Ureter (tissue), 1 donor: Measurements from ENCODE around the gene FALEC. TPM values are rescaled to one million over a fixed set of nuclear protein-coding genes. Genes with fewer than 3 reads are reported as not detected.
"Not testable (repeated sequence)": the region's sequence is repeated elsewhere in the genome, so short reads cannot be mapped to it uniquely, and the experiment has no call there.

Experiments
- DNase-seq: peaks from one replicate; pipeline ENCODE4 v3.0.0-alpha.2; 2020; ENCODE audit warnings: low spot score
- total RNA-seq: library from RNA; stranded (reverse); gene quantifications from one replicate; pipeline ENCODE4 v1.2.4, GENCODE V29; 2023
- donor health status: DM: yes; HTN: yes; CAD: no.

The FALEC gene
- total RNA-seq, 1 donor from 2014 or later, result not detected

GRCh38 chr1:150558761-150559655, 43.5 kb downstream of the FALEC start:
- DNase-seq, result no peak

DNA sequence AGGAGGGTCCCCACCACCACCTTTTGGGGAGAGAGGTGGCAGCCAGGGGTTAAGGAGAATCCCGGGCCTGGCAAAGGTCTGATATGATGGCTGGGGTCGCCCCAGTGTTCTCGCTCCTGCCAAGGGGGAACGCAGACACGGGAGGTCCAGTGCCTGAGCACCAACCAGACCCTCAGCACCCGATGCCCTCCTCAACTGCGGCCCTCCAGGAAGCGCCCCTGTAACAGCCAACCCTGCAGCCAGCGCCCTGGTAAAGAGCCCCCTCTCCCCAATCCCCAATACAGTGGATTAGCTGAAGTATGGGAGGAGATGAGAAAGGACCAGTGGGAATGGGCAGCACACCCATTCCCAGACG, 44.1 kb downstream of the FALEC start:
- DNase-seq, result no peak

DNA sequence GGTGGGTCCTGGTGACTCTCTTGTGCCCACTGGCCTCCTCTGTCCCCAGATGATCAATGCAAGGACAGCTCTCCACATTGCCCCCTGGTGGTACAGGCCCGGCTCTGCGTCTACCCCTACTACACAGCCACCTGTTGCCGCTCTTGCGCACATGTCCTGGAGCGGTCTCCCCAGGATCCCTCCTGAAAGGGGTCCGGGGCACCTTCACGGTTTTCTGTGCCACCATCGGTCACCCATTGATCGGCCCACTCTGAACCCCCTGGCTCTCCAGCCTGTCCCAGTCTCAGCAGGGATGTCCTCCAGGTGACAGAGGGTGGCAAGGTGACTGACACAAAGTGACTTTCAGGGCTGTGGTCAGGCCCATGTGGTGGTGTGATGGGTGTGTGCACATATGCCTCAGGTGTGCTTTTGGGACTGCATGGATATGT, 44.5 kb downstream of the FALEC start:
- DNase-seq, result peak; percentile 86

DNA sequence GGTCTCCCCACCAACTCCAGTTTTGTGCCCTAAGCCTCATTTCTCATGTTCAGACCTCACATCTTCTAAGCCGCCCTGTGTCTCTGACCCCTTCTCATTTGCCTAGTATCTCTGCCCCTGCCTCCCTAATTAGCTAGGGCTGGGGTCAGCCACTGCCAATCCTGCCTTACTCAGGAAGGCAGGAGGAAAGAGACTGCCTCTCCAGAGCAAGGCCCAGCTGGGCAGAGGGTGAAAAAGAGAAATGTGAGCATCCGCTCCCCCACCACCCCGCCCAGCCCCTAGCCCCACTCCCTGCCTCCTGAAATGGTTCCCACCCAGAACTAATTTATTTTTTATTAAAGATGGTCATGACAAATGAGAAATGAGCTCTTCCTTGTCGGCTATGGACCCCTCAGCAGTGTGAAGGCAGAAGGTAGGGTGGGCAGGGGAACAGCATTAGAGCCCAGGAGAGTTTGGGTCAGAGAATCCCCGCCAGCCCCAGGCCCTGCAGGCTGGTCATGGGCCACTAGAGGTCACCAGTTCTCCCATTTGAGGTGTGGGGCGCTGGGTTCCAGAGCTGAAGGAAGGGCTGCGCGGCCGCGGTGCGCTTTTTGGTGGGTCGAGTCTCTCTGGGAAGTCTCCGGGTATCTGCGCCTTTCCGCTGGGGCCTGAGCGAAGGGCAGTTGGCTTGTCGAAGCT, 45.2 kb downstream of the FALEC start:
- peak; percentile 93 for DNase-seq

GRCh38 chr1:150561254-150561973, 45.9 kb downstream of the FALEC start:
- peak; percentile 96 for DNase-seq

- DNase-seq, result peak; percentile 96
These were observed 46.5 kb downstream of the FALEC start for GRCh38 chr1:150561974-150562445.

- DNase-seq, result peak; percentile 61
These were observed 47.1 kb downstream of the FALEC start for GRCh38 chr1:150562446-150563339.

DNA sequence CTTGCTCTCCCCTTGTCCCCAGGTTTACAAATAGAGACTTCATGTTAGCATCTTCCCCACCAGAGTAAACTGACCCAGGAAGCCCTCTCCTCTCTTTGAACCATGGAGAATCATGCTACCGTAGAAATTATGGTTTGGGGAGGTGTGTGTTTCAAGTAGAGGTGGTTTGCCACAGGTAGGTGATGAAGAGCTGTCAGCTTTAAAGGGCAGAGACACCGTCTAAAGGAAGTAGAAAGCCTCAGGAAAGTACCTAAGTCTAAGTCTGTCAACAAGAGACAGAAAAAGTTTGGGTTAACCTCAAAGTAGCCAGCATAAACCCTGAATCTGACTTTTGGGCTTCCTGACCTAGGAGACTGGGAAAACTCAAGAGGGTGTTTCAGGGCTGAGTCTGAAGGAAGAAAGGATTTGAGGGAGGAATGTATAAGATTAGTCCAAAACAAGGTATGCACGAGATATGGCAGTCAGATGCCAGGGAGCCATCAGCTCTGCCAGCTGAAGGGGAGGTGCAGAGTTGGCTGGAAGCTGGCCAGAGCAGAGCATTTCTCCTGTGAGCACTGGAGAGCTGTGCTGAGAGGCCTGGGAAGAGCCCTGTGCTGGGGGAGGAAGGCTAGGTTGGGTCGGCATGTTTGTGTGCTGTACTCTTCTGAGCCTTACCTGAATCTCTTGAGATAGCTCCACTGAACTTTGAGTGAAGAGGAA, 47.9 kb downstream of the FALEC start:
- DNase-seq, result peak; percentile 65

DNA sequence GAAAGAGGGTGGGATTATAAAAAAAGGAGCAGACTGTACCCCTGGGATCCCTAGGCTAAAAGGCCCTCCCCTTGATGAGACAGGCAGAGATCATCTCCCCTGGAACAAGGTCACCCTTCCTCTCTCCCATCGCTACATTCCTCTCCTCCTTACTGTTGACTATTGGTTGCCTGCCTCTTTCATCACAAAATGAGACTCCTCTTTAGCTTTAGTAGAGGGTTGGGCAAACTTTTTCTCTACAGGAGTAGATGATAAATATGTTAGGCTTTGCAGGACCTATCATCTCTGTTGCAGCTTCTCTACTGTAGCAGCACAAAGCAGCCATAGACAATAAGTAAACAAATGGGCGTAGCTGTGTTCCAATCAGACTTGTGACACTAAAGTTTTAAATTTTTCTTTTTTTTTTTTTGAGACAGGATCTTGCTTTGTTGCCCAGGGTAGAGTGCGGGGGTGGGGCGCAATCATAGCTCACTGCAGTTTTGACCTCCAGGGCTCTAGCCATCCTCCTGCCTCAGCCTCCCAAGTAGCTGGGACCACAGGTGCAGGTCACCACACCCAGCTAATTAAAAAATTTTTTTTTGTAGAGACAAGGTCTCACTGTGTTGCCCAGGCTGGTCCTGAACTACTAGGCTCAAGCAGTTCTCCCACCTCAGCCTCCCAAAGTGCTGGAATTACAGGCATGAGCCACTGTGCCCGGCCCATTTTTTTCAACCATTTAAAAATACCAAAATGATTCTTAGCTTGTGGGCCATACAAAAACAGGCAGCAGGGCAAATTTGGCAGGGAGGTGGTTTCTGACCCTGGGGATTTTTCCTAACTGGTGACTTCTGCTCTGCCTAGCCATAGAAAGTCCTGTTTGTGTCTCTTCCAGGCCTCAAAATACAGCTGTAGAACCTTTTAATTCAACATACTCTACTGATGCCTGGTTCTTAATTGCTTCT, 48.8 kb downstream of the FALEC start:
- DNase-seq, result no peak

DNA sequence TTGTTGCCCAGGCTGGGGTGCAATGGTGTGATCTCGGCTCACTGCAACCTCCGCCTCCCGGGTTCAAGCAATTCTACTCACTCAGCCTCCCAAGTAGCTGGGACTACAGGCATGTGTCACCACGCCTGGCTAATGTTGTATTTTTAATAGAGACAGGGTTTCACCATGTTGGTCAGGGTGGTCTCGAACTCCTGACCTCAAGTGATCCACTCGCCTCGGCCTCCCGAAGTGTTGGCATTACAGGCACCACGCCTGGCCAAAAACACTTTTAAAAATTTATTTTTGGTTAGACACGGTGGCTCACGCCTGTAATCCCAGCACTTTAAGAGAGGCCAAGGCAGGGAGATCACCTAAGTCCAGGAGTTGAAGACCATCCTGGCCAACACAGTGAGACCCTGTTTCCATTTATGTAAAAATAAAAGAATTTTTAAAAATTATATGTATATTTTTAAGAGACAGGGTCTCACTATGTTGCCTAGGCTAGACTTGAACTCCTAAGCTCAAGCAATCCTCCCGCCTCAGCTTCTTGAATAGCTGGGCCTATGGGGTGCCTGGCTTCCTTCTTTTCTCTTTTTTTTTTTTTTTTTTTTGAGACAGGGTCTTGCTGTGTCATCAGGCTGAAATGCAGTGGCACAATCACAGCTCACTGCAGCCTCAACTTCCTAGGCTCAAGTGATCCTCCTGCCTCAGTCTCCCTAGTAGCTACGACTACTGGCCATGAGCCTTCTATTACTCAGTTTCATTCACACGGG, 49.9 kb downstream of the FALEC start:
- DNase-seq, result not testable (repeated sequence)

GRCh38 chr1:150566589-150567340, 51.2 kb downstream of the FALEC start:
- DNase-seq, result no peak

DNA sequence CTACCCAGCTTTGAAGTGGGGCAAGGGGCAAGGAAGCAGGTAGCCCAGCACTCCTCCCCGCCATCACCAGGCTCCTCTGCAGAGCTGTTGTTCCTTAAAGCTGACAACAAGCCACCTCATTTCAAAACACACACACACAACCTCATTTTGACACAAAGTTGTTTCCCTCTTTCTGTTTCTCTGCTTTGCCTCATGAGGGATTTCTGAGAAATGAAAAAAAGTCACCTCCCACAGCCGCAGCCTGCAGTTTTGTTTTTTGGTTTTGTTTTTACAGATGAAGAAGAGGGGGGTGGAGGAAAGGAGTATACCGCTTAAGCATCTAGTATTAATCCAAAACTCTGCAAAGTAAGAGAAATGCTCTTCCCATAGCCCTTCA, 51.8 kb downstream of the FALEC start:
- DNase-seq, result no peak

DNA sequence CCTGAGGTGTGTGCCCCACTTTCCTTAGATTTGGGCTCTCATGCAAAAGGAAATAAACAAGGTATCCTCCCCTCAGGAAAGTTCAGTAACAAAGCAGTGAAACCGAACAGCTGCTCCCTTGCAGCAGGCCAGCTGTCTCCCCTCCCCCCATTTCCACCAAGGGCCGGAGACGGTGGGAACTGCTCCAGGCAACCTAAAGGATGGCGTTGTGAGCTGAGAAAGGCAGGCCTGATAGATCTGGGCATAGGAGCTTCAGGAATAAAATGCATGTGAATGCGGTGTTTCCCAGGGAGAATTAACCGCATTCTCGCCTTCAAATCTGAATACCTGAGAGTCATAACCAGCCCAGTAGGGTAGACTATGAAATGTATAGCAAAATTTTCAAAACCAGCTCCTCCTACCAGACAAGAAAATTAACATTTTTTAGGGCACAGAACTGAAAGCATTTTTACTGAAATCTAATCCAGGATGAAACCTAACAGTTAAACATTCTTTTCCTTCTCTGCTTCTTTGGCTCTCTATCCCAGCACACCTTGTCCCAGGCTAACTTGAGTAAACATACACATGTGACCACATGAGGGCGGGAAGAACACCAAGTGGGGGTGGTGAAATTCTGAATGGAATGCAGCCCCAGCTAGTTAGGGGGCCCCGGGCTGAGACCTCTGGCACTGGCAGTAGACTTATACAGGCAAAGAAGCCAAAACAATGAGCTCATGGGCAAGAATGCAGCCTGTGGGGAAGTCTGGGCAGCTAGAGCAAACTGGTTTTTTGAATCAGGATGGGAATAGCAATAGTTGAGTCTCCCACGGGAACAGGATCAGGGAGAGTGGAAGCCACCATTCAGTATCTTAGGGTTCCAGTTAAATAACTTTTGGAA, 52.4 kb downstream of the FALEC start:
- peak; percentile 93 for DNase-seq

DNA sequence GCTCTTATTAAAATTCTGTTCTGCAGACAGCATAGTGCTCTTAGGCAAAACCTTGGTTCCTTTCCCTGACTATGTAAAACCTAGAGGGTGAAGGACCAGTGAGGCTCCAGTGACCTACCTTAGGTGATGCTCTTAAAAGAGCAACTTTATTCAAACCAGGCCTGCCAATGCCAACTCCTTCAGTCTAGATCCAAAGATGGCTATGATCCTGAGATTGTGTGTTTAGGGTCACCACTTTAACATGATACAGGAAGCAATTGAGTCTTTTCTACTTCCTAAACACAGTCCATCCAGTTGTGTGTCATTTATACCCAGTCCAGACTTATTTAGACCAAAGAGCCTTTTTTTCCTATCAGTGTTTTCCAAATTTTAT, 53.0 kb downstream of the FALEC start:
- no peak for DNase-seq

- no peak for DNase-seq
These were observed 57.5 kb downstream of the FALEC start for GRCh38 chr1:150572918-150573647.

- DNase-seq, result not testable (repeated sequence)
These were observed 58.1 kb downstream of the FALEC start for GRCh38 chr1:150573648-150574071.
